ENCODE data around the gene CDHR2. TPM values are rescaled to one million over a fixed set of nuclear protein-coding genes. Genes with fewer than 3 reads are reported as not detected.

The CDHR2 gene
- total RNA-seq, 1 donor from 2014 or later = 0.43 TPM

- no peak for TF ChIP-seq CTCF (IDR thresholded peaks at IDR 0.05)
- H3K36me3 Mint-ChIP-seq (ENCODE audit: unreplicated experiment) = no peaks in the 10 kb centered on the region
- no peak for DNase-seq (ENCODE audit: extremely low spot score, unreplicated experiment)
- H3K27ac Mint-ChIP-seq (ENCODE audit: unreplicated experiment) = no peak overlapping the region
- H3K4me3 Mint-ChIP-seq (ENCODE audit: unreplicated experiment) = no peak overlapping the region
- no peaks in the 10 kb centered on the region for H3K9me3 Mint-ChIP-seq (ENCODE audit: unreplicated experiment)
- no peaks in the 10 kb centered on the region for H3K4me1 Mint-ChIP-seq (ENCODE audit: unreplicated experiment)
- H3K27me3 Mint-ChIP-seq (ENCODE audit: unreplicated experiment) = no peaks in the 10 kb centered on the region
Observed at GRCh38 chr5:176519810-176520720, 29.1 kb upstream of the CDHR2 start.

- TF ChIP-seq CTCF (IDR thresholded peaks at IDR 0.05) = no peak
- no peaks in the 10 kb centered on the region for H3K9me3 Mint-ChIP-seq (ENCODE audit: unreplicated experiment)
- no peak overlapping the region for H3K4me3 Mint-ChIP-seq (ENCODE audit: unreplicated experiment)
- H3K27ac Mint-ChIP-seq (ENCODE audit: unreplicated experiment) = no peak overlapping the region
- H3K4me1 Mint-ChIP-seq (ENCODE audit: unreplicated experiment) = no peaks in the 10 kb centered on the region
- H3K36me3 Mint-ChIP-seq (ENCODE audit: unreplicated experiment) = peaks cover 3% of the 10 kb centered on the region
- no peaks in the 10 kb centered on the region for H3K27me3 Mint-ChIP-seq (ENCODE audit: unreplicated experiment)
- DNase-seq (ENCODE audit: extremely low spot score, unreplicated experiment) = no peak
Observed at GRCh38 chr5:176521286-176521685, 27.9 kb upstream of the CDHR2 start.

- Mint-ChIP-seq H3K36me3 (ENCODE audit: unreplicated experiment) (peaks cover 3% of the 10 kb centered on the region), H3K27ac (ENCODE audit: unreplicated experiment) (no peak overlapping the region), H3K27me3 (ENCODE audit: unreplicated experiment) (no peaks in the 10 kb centered on the region), H3K4me3 (ENCODE audit: unreplicated experiment) (no peak overlapping the region), H3K9me3 (ENCODE audit: unreplicated experiment) (no peaks in the 10 kb centered on the region), H3K4me1 (ENCODE audit: unreplicated experiment) (no peaks in the 10 kb centered on the region)
- no peak for DNase-seq (ENCODE audit: extremely low spot score, unreplicated experiment)
- no peak for TF ChIP-seq CTCF (IDR thresholded peaks at IDR 0.05)
Observed at GRCh38 chr5:176521699-176522263, 27.4 kb upstream of the CDHR2 start.

GRCh38 chr5:176524138-176524537, 25.0 kb upstream of the CDHR2 start:
- Mint-ChIP-seq H3K27me3 (ENCODE audit: unreplicated experiment) (no peaks in the 10 kb centered on the region), H3K4me3 (ENCODE audit: unreplicated experiment) (no peak overlapping the region), H3K9me3 (ENCODE audit: unreplicated experiment) (no peaks in the 10 kb centered on the region), H3K36me3 (ENCODE audit: unreplicated experiment) (peaks cover 8% of the 10 kb centered on the region), H3K4me1 (ENCODE audit: unreplicated experiment) (peaks cover 4% of the 10 kb centered on the region), H3K27ac (ENCODE audit: unreplicated experiment) (no peak overlapping the region)
- no peak for TF ChIP-seq CTCF (IDR thresholded peaks at IDR 0.05)
- DNase-seq (ENCODE audit: extremely low spot score, unreplicated experiment) = no peak

- no peak overlapping the region for H3K4me3 Mint-ChIP-seq (ENCODE audit: unreplicated experiment)
- peaks cover 13% of the 10 kb centered on the region for H3K36me3 Mint-ChIP-seq (ENCODE audit: unreplicated experiment)
- no peaks in the 10 kb centered on the region for H3K27me3 Mint-ChIP-seq (ENCODE audit: unreplicated experiment)
- H3K27ac Mint-ChIP-seq (ENCODE audit: unreplicated experiment) = no peak overlapping the region
- no peaks in the 10 kb centered on the region for H3K9me3 Mint-ChIP-seq (ENCODE audit: unreplicated experiment)
- TF ChIP-seq CTCF (IDR thresholded peaks at IDR 0.05) = no peak
- H3K4me1 Mint-ChIP-seq (ENCODE audit: unreplicated experiment) = peaks cover 4% of the 10 kb centered on the region
- no peak for DNase-seq (ENCODE audit: extremely low spot score, unreplicated experiment)
Observed at GRCh38 chr5:176524987-176525386, 24.2 kb upstream of the CDHR2 start.
